ENCODE measurements around the gene INAFM1.

DNA sequence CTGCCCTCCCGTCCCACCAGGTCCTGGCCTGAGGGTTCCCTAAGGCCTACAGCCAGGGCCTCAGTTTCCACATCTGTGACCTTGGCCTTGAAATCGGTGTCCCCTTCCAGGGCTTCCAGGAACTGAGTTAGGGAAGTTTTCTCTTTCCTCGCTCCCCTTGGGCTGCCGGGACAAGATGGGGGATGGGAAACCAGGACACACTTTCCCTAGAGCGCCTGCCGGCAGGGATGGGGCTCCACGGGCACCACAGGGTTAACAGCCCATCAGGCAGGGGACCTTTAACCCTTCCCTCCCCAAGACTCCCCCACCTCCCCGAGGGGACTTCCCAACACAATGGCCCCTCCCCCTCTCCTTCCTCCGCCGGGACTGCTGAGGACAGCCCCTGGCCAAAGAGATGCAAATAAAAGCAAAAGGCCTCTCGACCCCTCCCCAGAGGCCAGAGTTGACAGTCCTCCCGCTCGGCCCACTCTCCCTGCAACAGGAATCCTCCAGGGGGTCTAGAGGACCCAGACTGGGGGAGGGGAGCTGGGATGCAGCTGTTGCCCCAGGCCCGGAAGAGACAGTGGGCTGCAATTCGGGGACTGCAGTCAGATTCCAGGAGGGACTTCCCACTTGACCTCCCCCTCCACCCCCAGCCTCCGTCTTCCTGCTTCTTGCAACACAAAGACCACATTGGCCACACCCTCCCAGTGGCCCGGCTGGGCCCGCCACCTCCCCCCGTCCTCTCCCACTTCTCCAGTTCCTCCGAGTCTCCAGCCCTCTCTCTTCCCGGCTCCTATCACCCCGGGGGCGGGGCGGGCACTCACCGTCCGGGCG, 47.1 kb upstream of the INAFM1 start:
- TF ChIP-seq, protein P1, sequence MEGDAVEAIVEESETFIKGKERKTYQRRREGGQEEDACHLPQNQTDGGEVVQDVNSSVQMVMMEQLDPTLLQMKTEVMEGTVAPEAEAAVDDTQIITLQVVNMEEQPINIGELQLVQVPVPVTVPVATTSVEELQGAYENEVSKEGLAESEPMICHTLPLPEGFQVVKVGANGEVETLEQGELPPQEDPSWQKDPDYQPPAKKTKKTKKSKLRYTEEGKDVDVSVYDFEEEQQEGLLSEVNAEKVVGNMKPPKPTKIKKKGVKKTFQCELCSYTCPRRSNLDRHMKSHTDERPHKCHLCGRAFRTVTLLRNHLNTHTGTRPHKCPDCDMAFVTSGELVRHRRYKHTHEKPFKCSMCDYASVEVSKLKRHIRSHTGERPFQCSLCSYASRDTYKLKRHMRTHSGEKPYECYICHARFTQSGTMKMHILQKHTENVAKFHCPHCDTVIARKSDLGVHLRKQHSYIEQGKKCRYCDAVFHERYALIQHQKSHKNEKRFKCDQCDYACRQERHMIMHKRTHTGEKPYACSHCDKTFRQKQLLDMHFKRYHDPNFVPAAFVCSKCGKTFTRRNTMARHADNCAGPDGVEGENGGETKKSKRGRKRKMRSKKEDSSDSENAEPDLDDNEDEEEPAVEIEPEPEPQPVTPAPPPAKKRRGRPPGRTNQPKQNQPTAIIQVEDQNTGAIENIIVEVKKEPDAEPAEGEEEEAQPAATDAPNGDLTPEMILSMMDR (conservative IDR thresholded peaks at IDR 0.05; ENCODE audit: low read depth, low read length), result no peak
- no peak for TF ChIP-seq EZH2 (IDR thresholded peaks at IDR 0.05; ENCODE audit: low read length, unreplicated experiment)
